Body of pancreas (tissue), 4 donors: ENCODE data around the gene SAFB2. TPM values are rescaled to one million over a fixed set of nuclear protein-coding genes. Genes with fewer than 3 reads are reported as not detected.

ENCODE experiments used
- ATAC-seq: fragments of 150-250 bp; one replicate; pipeline ENCODE4 v1.9.1; 2016
- DNase-seq, 4 donors: peaks; one replicate each; pipeline ENCODE4 v3.0.0-alpha.2; 2019
- H3K27ac ChIP-seq, 4 donors: fragments of 200-600 bp; sonication (generic); 1 replicate in 3 of 4; 2 replicates in 1 of 4; pipeline versions ENCODE4 v1.5.1 to v1.6.1; 2016 to 2019; ENCODE audit warnings: mild to moderate bottlenecking in 1 of 4, mixed read lengths in 1 of 4, moderate library complexity in 1 of 4
- H3K27me3 ChIP-seq, 2 donors: fragments of 200-600 bp; sonication (generic); one replicate each; pipeline ENCODE4 v1.6.0; 2016; ENCODE audit warnings: mild to moderate bottlenecking in 1 of 2
- H3K36me3 ChIP-seq, 2 donors: fragments of 200-600 bp; sonication (generic); replicated peaks in 1 of 2; 2 replicates each; pipeline ENCODE4 v1.5.1; 2016; ENCODE audit warnings: low read depth in 2 of 2; ENCODE audit not compliant: insufficient read depth in 1 of 2
- H3K4me1 ChIP-seq: fragments of 200-600 bp; sonication (generic); one replicate; pipeline ENCODE4 v1.6.0; 2016
- H3K4me3 ChIP-seq, 2 donors: fragments of 200-600 bp; sonication (generic); 1 replicate in 1 of 2; 2 replicates in 1 of 2; pipeline ENCODE4 v1.5.1; 2016 to 2019
- H3K9me3 ChIP-seq, 3 donors: fragments of 200-600 bp; sonication (generic); 1 replicate in 2 of 3; 2 replicates in 1 of 3; pipeline ENCODE4 v1.5.1; 2016
- CTCF ChIP-seq, 7 experiments: fragments of 450-650 bp in 4 of 7; fragments of 200-600 bp in 3 of 7; sonication (generic) in 3 of 7; IDR thresholded peaks; one replicate each; pipeline ENCODE4 v1.5.1; 2016 to 2019; ENCODE audit warnings: antibody characterized with exemption in 7 of 7
- POLR2A ChIP-seq, 3 donors: fragments of 450-650 bp; IDR thresholded peaks; one replicate each; pipeline ENCODE4 v1.6.1; 2016; ENCODE audit warnings: antibody characterized with exemption in 3 of 3, mild to moderate bottlenecking in 2 of 3
- WGBS, 2 donors: methylation state at CpG; one replicate each; pipeline ENCODE4 v1.1.5; 2017; 5-methylcytosine and 5-hydroxymethylcytosine counted together
- intact Hi-C: fragments of 100-400 bp; cut with DNase I; formaldehyde crosslinking; loops from one replicate; pipeline ENCODE4 v1.15.1; 2023
- total RNA-seq, 2 donors: library from RNA; depleted of rRNA; stranded (reverse); fragments of >200 nt; gene quantifications; one replicate each; pipeline ENCODE4 v1.1.0, GENCODE V29; 2016

SAFB2 gene
- total RNA-seq, 2 donors from 2014 or later: 38.7 to 104 TPM

GRCh38 chr19:5618591-5618990 is 4.0 kb downstream of the SAFB2 start:
- intact Hi-C loops: no loop called here
- 77 to 91% methylated on average over 9 of the region's 9 CpGs for WGBS, 2 donors
- DNase-seq: no peak
- no peaks in the 10 kb centered on the region for H3K9me3 ChIP-seq
- no peak for ATAC-seq
- H3K4me3 ChIP-seq: no peak overlapping the region
- no peak overlapping the region for H3K27ac ChIP-seq
- TF ChIP-seq CTCF (IDR thresholded peaks at IDR 0.05) (no peak), POLR2A (IDR thresholded peaks at IDR 0.05) (no peak)
- H3K27me3 ChIP-seq: no peaks in the 10 kb centered on the region
- H3K36me3 ChIP-seq: peaks cover 14 to 26% of the 10 kb centered on the region in 2 donors
- peaks cover 35% of the 10 kb centered on the region for H3K4me1 ChIP-seq

GRCh38 chr19:5617080-5617479 is 5.5 kb downstream of the SAFB2 start:
- Histone ChIP-seq H3K27me3 (no peaks in the 10 kb centered on the region), H3K4me1 (peaks cover 35% of the 10 kb centered on the region), H3K4me3 (no peak overlapping the region), H3K36me3 (peaks cover 20 to 40% of the 10 kb centered on the region in 2 donors), H3K27ac (no peak overlapping the region), H3K9me3 (no peaks in the 10 kb centered on the region)
- DNase-seq (no peak), ATAC-seq (no peak)
- intact Hi-C loops: no loop called here
- 65 to 81% methylated on average over 1 of the region's 1 CpG for WGBS, 2 donors
- no peak for TF ChIP-seq POLR2A (IDR thresholded peaks at IDR 0.05)
- TF ChIP-seq CTCF (IDR thresholded peaks at IDR 0.05): no peak

- no peak overlapping the region for H3K27ac ChIP-seq
- DNase-seq: no peak
- 90 to 91% methylated on average over 16 to 17 of the region's 17 CpGs for WGBS, 2 donors
- no peaks in the 10 kb centered on the region for H3K27me3 ChIP-seq
- no peak overlapping the region for H3K4me3 ChIP-seq
- intact Hi-C loops: no loop called here
- no peaks in the 10 kb centered on the region for H3K9me3 ChIP-seq
- peaks cover 26% of the 10 kb centered on the region for H3K4me1 ChIP-seq
- TF ChIP-seq POLR2A (IDR thresholded peaks at IDR 0.05) (no peak), CTCF (IDR thresholded peaks at IDR 0.05) (no peak)
- no peak for ATAC-seq
- H3K36me3 ChIP-seq: peaks cover 20 to 42% of the 10 kb centered on the region in 2 donors
Measured at GRCh38 chr19:5615756-5616327, 6.7 kb downstream of the SAFB2 start.

- ATAC-seq: no peak
- Histone ChIP-seq H3K36me3 (peaks cover 31 to 56% of the 10 kb centered on the region in 2 donors), H3K4me3 (no peak overlapping the region), H3K27ac (no peak overlapping the region), H3K27me3 (no peaks in the 10 kb centered on the region), H3K9me3 (no peaks in the 10 kb centered on the region), H3K4me1 (no peaks in the 10 kb centered on the region)
- WGBS, 2 donors: 89 to 93% methylated on average over 15 of the region's 15 CpGs
- DNase-seq: no peak
- TF ChIP-seq POLR2A (IDR thresholded peaks at IDR 0.05): no peak
- no peak for TF ChIP-seq CTCF (IDR thresholded peaks at IDR 0.05)
- intact Hi-C loops: no loop called here
Measured at GRCh38 chr19:5612891-5613865, 9.4 kb downstream of the SAFB2 start.
